Ovary (tissue), 3 donors: ENCODE results near the gene AADACL4.

Experiments
- POLR2A ChIP-seq: fragments of 450-650 bp; IDR thresholded peaks from one replicate; pipeline ENCODE4 v1.6.1; 2017; ENCODE audit warnings: antibody characterized with exemption, mild to moderate bottlenecking, moderate library complexity
- TF ChIP-seq, protein P1 (sequence below), 3 donors: fragments of 450-650 bp in 2 of 3; fragments of 200-600 bp in 1 of 3; IDR thresholded peaks; one replicate each; pipeline versions ENCODE4 v1.5.1 to v1.8.0; 2016 to 2022; ENCODE audit warnings: antibody characterized with exemption in 3 of 3, mild to moderate bottlenecking in 1 of 3
- donor health status: DM: no; HTN: no; CAD: no.

DNA sequence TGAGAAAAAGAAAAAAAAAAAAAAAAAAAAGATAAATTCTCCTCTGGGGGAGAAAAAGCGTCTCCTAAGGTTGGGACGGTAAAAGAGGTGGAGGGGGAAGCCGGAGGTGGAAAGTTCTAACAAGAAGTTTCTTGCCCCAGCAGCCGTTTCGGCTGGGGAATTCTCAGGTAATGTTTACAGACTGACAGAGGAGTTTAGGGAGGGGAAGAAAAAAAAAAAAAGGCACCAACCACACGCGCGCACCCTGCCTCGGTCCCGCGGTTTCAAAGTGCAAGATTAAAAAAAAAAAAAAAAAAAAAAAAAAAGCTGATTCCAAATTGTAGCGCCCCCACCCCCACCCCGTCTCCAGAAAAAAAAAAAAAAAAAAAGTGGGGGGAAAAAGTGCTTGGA is 26.4 kb upstream of the AADACL4 start:
- TF ChIP-seq, protein P1, sequence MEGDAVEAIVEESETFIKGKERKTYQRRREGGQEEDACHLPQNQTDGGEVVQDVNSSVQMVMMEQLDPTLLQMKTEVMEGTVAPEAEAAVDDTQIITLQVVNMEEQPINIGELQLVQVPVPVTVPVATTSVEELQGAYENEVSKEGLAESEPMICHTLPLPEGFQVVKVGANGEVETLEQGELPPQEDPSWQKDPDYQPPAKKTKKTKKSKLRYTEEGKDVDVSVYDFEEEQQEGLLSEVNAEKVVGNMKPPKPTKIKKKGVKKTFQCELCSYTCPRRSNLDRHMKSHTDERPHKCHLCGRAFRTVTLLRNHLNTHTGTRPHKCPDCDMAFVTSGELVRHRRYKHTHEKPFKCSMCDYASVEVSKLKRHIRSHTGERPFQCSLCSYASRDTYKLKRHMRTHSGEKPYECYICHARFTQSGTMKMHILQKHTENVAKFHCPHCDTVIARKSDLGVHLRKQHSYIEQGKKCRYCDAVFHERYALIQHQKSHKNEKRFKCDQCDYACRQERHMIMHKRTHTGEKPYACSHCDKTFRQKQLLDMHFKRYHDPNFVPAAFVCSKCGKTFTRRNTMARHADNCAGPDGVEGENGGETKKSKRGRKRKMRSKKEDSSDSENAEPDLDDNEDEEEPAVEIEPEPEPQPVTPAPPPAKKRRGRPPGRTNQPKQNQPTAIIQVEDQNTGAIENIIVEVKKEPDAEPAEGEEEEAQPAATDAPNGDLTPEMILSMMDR (IDR thresholded peaks at IDR 0.05): no peak
- TF ChIP-seq POLR2A: no peak
